WERI-Rb-1 (cell line): ENCODE measurements around the gene TXK.

Experiments used
- DNase-seq: peaks from one replicate; pipeline ENCODE4 v3.0.0-alpha.2; 2020
- H3K27ac ChIP-seq: fragments of 250-450 bp; sonication (Bioruptor Pico); 2 replicates; pipeline ENCODE4 v1.5.1; 2020; ENCODE audit warnings: mild to moderate bottlenecking, moderate library complexity
- H3K27me3 ChIP-seq: fragments of 250-450 bp; sonication (Bioruptor Pico); 2 replicates; pipeline ENCODE4 v1.5.1; 2021; ENCODE audit warnings: mild to moderate bottlenecking, low read depth, moderate library complexity; ENCODE audit not compliant: insufficient read depth, severe bottlenecking
- H3K36me3 ChIP-seq: fragments of 250-450 bp; sonication (Bioruptor Pico); 2 replicates; pipeline ENCODE4 v1.5.1; 2020; ENCODE audit warnings: mild to moderate bottlenecking, moderate library complexity
- H3K4me3 ChIP-seq: 2 replicates; pipeline ENCODE4 v1.5.1; 2011; ENCODE audit warnings: low read depth, mild to moderate bottlenecking, control low read depth, low read length
- H3K9me3 ChIP-seq: fragments of 250-450 bp; sonication (Bioruptor Pico); 2 replicates; pipeline ENCODE4 v1.5.1; 2021; ENCODE audit warnings: mild to moderate bottlenecking, moderate library complexity; ENCODE audit not compliant: severe bottlenecking
- CTCF ChIP-seq: IDR thresholded peaks from 2 replicates; pipeline ENCODE4 v1.5.1; 2011; ENCODE audit warnings: low read depth, mild to moderate bottlenecking, control low read depth, inconsistent platforms, low read length

The TXK gene

GRCh38 chr4:48162162-48162561 lies 28.1 kb upstream of the TXK start:
- Histone ChIP-seq H3K36me3 (peaks cover 7% of the 10 kb centered on the region), H3K4me3 (no peak overlapping the region), H3K9me3 (no peaks in the 10 kb centered on the region), H3K27ac (no peak overlapping the region), H3K27me3 (no peaks in the 10 kb centered on the region)
- DNase-seq, result no peak
- TF ChIP-seq CTCF, result no peak

GRCh38 chr4:48157271-48157670 lies 23.2 kb upstream of the TXK start:
- TF ChIP-seq CTCF, result no peak
- H3K27me3 ChIP-seq, result no peaks in the 10 kb centered on the region

GRCh38 chr4:48156423-48156822 lies 22.4 kb upstream of the TXK start:
- H3K36me3 ChIP-seq, result peaks cover 21% of the 10 kb centered on the region
- TF ChIP-seq CTCF, result no peak
- peaks cover 2% of the 10 kb centered on the region for H3K9me3 ChIP-seq
- no peak overlapping the region for H3K4me3 ChIP-seq
- DNase-seq, result no peak
- no peak overlapping the region for H3K27ac ChIP-seq
- H3K27me3 ChIP-seq, result no peaks in the 10 kb centered on the region

More at GRCh38 chr4:48157271-48157670, 23.2 kb upstream of the TXK start:
- DNase-seq, result no peak
- no peak overlapping the region for H3K4me3 ChIP-seq
- peaks cover 21% of the 10 kb centered on the region for H3K36me3 ChIP-seq
- peaks cover 2% of the 10 kb centered on the region for H3K9me3 ChIP-seq
- no peak overlapping the region for H3K27ac ChIP-seq

- no peak for TF ChIP-seq CTCF
- H3K36me3 ChIP-seq, result peaks cover 21% of the 10 kb centered on the region
- no peak overlapping the region for H3K27ac ChIP-seq
- no peaks in the 10 kb centered on the region for H3K27me3 ChIP-seq
- no peak overlapping the region for H3K4me3 ChIP-seq
- peaks cover 2% of the 10 kb centered on the region for H3K9me3 ChIP-seq
- DNase-seq, result no peak
Measured at GRCh38 chr4:48153791-48154550, 19.9 kb upstream of the TXK start.

- no peak for TF ChIP-seq CTCF
- Histone ChIP-seq H3K36me3 (peaks cover 21% of the 10 kb centered on the region), H3K27me3 (no peaks in the 10 kb centered on the region), H3K27ac (no peak overlapping the region), H3K4me3 (no peak overlapping the region), H3K9me3 (peaks cover 2% of the 10 kb centered on the region)
- DNase-seq, result no peak
Measured at GRCh38 chr4:48152259-48152658, 18.2 kb upstream of the TXK start.
